COR-L47 (cell line): ENCODE results near the gene ZNF407.
"Not testable (repeated sequence)": the region's sequence is repeated elsewhere in the genome, so short reads cannot be mapped to it uniquely, and the experiment has no call there.

Source experiments
- DNase-seq: peaks from one replicate; lab custom pipeline; 2025; lab: John Stamatoyannopoulos, UW

The ZNF407 gene

DNA sequence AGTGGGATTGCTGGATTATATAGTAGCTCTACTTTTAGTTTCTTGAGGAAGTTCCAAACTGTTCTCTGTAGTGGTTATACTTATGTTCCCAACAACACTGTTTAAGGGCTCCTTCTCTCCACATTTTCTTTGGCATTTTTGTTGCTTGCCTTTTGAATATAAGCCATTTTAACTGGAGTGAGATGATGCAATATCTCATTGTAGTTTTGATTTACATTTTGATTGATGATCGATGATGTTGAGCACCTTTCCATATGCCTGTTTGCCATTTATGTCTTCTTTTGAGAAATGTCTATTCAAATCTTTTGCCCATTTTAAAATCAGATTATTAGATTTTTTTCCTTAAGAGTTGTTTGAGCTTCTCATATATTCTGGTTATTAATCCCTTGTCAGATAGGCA lies 368.0 kb downstream of the ZNF407 start:
- DNase-seq, result no peak

DNA sequence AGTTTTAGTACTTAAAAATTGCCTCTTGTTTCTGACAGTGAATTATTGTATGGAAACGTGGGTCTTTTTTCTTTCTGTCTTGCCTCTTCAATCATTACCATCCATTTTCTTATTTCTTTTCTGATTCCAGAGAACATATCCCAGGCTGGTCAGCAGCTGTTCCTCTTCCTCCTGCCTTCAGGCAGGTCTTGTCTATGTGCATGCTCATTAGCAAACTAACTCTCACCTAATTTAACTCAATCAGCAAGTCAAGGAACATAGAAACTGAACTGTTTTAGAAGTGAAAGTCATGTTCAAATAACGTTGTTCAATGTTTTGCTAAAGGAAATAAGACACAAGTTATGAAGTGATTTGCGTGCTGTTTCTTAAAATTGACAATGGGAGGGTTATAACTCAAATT lies 369.8 kb downstream of the ZNF407 start:
- no peak for DNase-seq

DNA sequence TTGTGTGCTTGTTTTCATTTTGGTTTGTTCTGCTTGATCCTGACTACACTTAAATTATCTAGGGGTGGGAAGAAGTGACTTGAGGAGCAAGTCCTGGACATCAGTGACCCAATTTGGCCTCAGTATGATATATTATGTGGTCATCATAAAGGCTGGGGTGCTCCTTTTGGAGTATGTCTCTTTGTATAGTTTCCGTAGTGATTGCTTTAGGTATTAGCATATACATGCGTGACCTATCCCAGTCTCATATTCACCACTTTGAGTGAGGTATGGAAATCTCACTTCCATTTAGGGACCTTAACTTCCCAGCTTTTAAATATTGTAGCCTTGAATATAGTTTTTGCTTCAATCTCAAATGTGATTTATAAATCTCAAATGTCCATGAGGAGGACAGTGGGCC lies 370.3 kb downstream of the ZNF407 start:
- no peak for DNase-seq

DNA sequence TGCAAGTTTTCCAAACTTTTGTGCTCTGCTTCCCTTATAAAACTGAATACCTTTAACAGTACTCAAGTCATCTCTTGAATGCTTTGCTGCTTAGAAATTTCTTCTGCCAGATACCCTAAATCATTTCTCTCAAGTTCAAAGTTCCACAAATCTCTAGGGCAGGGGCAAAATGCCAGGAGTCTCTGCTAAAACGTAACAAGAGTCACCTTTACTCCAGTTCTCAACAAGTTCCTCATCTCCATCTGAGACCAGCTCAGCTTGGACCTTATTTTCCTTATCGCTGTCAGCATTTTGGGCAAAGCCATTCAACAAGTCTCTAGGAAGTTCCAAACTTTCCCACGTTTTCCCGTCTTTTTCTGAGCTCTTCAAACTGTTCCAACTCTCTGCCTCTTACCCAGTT lies 373.7 kb downstream of the ZNF407 start:
- not testable (repeated sequence) for DNase-seq

DNA sequence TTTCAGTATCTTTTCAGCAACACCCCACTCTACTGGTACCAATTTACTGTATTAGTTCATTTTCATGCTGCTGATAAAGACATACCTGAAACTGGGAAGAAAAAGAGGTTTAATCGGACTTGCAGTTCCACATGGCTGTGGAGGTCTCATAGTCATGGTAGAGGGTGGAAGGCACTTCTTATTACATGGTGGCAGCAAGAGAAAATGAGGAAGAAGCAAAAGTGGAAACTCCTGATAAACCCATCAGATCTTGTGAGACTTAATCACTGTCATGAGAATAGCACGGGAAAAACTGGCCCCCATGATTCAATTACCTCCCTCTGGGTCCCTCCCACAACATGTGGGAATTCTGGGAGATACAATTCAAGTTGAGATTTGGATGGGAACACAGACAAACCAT lies 374.1 kb downstream of the ZNF407 start:
- DNase-seq, result not testable (repeated sequence)

DNA sequence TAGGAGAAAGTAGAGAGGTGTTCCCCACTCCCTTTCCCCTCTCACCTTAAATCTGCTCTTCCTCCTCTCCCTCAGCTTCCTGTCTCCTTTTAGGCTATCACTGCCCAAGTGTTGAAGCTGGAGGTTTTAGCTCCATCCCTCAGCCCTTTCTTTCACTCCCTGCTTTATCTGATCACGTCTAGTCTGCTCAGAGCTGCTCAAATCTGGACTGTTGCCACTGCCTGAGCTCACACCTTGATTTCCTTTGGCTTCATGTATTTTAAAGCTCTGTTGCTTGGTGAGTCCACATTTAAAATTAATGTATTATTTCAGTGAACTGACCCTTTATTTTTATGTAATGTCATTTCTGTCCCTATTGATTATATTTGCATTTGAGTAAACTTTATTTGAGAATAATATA lies 374.7 kb downstream of the ZNF407 start:
- no peak for DNase-seq

DNA sequence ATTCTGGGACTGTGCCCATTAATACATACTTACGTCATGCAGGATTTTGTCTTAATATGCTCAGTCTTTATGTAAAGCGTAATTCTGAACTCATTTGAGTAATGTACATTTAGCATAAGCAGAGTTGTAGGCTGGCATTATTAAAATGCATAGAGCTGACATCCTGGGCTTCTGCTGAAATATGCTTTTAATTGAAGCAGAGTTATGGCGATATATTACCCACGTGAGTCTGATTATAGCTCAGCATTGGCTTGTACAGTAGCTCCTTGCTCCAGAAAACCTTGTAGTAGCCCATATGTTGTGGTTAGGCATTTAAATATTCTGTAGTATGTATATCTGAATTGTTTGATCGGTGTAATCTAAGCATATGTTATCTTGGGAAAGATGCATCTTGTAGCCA lies 377.3 kb downstream of the ZNF407 start:
- no peak for DNase-seq

DNA sequence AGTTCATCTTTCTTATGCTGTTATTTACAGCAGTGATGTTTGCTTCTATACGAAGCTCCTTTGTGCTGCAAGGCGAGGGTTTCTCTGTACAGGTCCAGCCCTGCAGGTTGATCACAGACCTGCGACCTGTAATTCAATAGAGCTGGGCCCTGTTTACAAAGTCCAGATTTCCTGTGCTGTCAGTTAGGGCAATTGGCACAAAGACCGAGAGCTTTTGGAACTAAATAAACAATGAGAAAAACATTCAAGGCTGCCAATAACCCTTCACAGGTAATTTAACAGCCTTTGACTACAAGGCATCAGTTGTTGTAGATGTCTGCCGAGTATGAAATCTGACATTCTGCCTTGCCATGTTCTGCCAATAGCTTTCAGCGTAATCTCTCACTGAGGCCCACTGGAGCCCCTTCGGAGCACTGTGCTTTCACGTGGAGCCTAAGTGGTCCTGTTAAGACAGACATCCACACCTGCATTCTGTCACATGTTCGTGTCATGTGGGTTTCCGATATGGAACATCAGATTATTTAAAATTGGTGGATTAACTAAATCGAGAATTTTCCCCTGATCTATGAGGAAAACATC lies 378.8 kb downstream of the ZNF407 start:
- peak; percentile 95 for DNase-seq

DNA sequence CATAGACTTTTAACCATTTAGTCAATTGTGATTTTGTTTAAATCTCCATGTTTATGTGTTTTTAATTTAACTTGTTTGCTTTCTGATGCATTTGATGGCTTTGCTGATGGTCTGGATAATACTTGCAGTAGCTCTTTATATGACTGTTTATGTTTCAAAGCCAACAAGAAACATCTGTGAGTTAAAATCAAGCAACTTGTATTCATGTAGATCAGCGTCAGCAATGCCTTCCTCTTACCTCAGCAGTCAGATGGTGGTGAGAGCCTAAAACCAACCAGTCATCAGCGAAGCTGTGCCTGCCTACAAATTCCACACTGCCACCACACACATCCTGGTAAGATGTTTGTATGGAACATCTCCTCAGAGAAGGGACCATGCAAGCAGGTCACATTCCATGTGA lies 379.4 kb downstream of the ZNF407 start:
- DNase-seq, result no peak

DNA sequence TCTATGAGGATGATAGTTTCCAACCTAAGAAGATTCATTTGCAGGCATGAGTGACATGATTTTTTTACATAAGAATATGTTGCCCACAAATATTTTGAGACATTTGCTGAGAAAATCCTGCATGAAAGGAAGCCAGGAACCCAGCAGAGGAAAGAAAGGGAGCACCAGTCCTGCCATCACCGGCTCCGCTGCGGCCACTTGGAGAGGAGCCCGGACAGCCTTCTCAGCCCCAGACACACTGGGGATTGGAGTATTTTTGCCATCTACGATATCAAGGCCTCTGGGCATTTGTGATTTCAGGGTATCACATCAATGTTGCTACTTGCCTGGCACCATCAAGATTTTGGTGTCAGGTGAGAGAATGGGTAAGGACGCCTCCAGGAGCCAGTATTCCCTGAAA lies 383.0 kb downstream of the ZNF407 start:
- no peak for DNase-seq

DNA sequence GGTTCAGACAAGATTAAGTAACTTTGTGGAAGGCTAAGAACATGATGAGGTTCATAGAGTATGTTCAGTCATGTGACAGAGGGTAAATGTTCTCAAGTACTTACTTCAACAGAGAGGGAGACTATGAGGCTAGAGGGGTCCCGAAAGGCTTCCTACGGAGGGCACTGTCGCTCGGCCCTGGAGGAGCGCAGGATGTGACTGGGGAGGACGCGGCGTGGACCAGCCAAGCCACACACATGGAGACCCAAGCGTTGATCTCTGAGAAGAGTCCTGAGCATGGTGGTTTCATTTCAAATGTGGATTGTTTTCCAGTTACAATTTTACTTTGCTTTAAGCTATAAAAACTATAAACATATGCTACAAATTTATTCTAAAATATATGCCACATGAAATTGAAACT lies 383.8 kb downstream of the ZNF407 start:
- no peak for DNase-seq

DNA sequence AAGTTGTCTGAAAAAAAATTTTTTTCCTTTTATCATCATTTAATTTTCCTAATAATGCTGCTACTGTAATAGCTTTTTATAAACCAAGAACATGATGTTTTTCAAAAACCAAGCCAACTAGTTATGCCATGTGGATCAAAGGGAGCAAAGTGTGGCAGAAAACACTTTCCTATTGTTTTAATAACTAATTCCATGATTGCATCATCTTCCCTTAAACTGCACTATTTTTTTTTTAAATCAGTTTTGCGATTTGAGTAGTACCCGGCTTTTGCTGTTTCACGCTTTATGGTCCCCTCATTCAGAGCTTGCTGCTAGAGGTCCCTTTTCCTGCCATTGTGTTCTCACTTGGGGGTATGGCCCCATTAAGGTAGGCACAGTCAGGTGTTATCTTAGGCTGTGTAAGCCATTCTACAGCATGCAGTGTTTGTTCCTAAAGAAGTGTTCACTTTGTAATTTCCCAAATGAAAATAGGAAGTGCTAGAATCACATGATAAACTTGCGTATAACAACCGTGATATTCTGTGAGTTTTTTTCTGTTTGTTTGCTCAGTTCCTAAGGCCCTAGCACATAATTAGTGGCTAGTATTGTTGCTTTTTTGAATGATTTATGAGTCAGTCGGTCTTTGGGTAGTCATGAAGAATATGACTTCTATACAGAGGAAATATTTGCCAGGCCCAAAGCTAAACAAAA lies 385.4 kb downstream of the ZNF407 start:
- DNase-seq, result peak; percentile 98

DNA sequence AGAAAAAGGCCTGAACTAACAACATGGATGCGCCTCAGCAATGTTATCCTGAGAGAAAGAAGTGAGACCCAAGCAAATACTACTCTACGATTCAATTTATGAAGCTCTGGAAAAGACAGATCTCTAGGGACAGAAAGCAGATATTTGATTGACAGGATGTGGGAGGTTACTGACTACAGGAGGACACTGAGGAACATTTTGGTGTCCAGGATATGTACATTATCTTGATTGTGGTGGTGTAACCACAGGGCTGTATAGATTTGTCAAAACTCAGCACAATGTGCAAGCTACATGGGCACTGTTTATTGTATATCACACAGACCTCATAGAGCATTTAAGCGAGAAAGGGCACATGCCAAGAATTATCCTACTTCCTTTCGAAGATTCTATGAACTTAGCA lies 391.5 kb downstream of the ZNF407 start:
- no peak for DNase-seq

DNA sequence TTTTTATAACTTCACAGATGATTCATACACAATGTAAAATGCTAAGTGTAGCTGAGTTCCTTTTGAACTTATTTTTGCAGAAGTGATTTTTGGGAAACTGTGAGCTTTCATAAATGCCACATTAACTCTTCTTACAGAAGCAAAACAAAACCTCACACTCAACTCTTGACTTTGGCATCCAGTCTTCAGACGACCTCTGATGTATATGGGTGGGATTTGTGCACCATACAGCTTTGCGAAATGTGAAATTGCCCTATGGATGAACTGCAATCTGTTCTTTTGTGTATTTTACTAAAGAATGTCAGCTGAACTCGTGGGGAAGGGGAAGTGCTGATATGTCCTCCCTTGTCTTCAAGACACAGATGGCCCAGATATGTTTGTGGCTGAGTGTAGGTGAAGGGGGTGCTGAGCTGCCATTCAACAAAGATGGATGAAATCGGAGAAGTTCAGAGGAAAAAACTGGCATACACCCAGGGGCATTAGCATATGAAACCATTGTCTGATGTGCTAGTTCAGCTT lies 393.0 kb downstream of the ZNF407 start:
- peak; percentile 49 for DNase-seq

DNA sequence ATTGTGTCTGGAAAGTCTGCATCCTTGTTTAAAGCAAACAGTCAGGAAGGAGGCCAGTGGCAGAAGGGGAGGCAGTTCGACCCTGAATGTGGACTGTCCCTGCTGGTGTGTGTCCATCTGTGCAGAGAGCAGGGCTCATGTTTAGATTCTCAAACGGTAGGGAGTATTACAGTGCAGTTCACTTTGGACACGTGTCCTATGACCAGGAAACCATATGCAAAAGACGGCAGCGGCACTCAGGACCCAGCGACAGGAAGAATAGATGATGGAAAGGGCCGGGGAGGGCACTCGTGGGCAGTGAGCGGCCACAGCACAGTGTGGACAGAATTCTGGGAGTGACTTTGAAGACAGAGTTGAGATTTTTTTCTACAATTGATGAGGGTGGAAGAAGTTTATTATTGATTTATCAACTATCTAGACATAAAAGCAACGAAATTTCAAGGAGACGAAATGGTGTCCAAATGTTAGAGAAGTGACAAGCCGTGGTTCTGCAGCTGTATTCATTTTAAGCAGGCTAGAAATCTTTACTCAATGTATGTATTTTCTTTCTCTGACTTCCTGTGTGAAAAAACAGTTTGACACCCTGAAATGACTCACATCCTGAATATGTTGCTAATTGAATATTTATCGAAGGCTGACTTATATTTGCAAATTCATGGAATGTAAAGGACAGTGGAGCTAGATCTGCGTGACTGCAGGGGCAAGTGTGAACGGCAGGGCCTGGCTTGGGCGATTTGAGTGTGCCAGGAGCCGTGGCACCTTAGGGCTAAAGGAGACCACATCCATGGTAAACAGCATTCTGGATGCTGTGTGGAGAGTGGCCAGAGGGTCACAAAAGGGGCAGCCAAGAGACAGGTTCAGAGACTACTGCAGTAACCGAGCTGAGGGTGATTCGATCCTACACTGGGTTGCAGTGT lies 397.1 kb downstream of the ZNF407 start:
- DNase-seq, result no peak

DNA sequence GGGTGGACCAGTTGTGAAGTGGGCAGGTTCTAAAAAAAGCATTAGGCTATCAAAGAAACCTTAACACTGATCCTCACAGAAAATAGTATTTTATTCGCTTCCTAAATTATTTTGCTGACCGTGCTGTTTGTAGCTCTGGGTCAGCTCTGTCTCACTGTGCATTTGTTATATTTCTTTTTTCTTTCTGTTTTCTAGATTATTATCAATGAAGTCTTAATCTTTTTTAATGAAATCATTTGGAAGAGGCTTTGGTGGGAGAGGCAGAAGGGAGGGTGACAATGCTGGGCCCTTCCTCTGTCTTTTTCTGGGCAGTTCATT lies 397.7 kb downstream of the ZNF407 start:
- DNase-seq, result no peak

DNA sequence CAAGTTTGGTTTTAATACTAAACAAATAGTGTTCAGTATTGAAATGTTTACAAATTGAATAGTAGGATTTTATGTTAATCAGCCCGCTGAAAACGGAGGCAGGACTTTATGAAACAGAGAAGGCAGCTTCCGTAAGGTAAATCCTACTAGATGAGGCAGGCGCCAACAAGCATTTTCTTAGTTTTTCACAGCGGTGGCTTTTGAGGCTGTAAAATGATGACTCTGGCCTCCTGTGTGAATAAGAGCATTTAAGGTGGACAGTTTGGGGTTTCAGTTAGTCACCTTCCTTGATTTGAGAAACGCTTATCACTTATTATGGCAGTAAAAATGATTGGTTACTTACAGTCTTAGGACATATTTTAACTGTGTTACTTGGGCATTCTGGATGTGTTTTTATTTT lies 398.4 kb downstream of the ZNF407 start:
- no peak for DNase-seq

DNA sequence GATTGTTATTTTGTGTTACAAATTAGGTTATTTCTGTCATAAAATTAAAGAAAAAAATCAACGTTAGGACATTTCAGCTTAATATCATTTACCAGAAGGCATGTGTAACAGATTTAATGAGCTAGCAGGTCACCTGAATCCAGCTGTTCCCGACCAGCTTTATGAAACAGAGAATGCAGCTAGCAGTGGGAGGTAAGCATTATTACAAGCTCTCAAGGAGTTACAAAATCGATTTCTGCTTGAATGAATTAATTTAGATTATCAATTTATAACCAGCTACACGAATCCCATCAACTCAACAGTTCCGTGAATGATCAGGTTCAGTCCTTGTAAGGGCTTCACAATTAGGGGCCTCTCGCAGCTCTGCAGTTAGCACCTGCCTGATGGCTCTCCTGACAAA lies 399.3 kb downstream of the ZNF407 start:
- DNase-seq, result peak; percentile 9

DNA sequence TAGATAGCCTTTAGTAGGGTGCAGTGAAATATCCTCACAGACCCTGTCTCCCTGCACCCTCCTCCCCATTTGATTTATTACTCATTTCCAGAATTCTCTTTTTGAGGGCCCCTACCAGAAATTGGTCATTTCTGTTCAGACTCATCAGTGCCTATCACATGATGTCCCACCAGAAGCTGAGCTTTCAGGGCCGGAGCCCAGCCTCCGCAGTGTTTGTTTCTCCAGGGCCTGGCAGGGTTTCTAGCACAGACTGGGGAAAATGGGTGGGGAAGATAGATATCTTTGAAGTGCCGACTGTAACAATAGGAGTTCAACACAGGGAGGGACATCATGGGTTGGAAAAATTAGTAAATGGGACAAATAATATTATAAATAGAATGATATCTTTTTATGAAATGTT lies 403.2 kb downstream of the ZNF407 start:
- no peak for DNase-seq

DNA sequence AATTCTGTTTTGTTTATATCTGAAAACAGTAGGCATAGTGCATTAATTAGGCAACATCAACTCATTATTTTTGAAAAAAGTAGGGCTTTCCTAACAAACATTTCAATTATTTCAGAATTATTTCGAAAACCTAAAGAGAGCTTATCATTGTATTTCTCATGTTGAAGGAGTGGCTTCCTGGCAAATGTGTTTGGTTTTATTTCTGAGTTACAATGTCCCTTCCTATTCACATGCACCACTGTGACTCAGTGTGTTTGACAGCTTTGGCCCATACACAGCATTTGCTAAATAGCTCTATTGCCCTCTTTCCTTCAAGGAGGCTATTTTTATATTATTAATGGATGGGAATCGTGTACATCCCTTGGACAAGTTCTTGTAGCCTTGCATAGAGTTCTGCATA lies 405.4 kb downstream of the ZNF407 start:
- no peak for DNase-seq

DNA sequence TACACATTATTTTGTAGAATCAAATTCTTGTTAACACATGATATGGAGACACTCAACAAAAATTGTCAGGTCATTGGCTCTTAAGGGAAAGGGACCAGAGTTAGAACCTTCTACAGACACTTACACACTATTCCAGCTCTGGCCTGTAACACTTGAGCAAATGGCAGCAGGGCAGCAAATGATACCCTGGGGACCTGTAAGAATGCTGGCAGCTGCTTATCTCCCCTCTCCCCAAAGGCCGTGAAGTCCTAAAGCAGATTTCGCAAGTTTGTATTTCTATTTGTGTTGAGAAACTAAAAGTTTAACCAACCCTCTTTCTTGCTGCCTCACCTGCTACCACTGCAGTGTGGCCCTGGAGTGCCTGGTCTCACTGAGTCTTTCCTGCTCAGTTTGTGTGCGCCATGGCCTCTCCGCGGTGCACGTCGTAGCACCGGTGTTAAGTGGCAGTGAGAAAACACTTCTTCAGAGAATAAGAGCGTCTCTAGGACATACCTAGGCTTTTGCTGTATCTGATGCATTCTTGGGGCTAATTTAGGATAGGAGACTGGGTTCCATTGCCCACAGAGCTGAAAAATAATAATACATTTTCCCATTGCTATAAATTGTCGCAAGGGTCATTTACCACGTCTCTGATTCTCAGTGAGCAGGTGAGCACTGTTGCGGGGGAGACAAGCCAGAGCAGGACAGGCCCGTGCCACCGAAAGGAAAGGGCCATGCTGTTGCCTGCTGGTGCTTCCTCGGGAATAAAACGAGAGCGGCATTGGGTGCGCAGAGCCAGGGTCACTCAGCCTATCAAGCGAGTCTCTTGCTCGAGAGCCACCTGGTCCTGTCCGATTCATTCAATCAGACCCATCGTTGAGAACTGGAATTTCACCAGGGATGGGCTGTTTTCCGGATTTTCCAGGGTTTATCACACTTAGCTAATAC lies 406.4 kb downstream of the ZNF407 start:
- DNase-seq, result no peak

DNA sequence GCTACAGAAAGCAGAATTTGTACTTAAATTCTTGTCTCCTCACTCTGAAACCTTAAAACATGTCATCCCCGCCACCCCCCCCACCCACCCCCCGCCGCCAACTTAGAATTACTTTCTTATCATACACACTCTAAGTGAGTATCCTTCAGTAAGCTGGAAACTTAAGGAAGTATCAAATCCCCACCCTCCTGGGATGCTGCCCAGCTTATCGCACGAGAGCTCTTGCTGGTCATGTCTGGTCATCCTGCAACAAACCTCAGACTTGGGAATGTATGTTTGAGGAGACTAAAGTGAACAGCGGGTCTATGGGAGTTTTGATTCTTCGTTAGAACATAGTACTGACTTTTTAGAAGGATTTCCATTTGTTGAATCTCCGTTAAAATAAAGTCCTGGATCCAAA lies 408.0 kb downstream of the ZNF407 start:
- no peak for DNase-seq
